HepG2 (cell line): Measurements from ENCODE around the gene HACD2. TPM values are rescaled to one million over a fixed set of nuclear protein-coding genes. Genes with fewer than 3 reads are reported as not detected.

Source experiments
- ATAC-seq: fragments of 200-7000 bp; cut with Tn5 transposase; 3 replicates; pipeline ENCODE4 v1.9.1; 2020; ENCODE audit warnings: mild to moderate bottlenecking, moderate library complexity
- BruUV-seq: library from RNA; stranded (reverse); fragments of 400-500 nt; replicated peaks from 2 replicates; lab custom pipeline; 2021; lab: Mats Ljungman, UMichigan
- CTCF ChIA-PET: fragments of 300-600 bp; formaldehyde crosslinking; extraction: SDS; loops from one replicate; lab custom pipeline; 2021; ENCODE audit warnings: low total read pairs, inconsistent platforms, low intra/inter-chr PET ratio; lab: Yijun Ruan, JAX
- POLR2A ChIA-PET: fragments of 350-600 bp; sonication (Branson Sonifier 250); formaldehyde crosslinking; loops from one replicate; lab custom pipeline; 2020; ENCODE audit warnings: antibody characterized with exemption, inconsistent platforms; lab: Yijun Ruan, JAX
- DNase-seq: peaks from one replicate; pipeline ENCODE4 v3.0.0-alpha.2; 2015; ENCODE audit warnings: low spot score
- FAIRE-seq: peaks from 3 replicates; lab custom pipeline; 2011; peaks lifted over from hg19 to GRCh38; lab: Jason Lieb, UNC
- H2AFZ ChIP-seq: one replicate; pipeline ENCODE4 v1.6.1; 2011; ENCODE audit warnings: low read length, inconsistent platforms
- H3K27ac ChIP-seq: fragments of 300-600 bp; 3 replicates; pipeline ENCODE4 v1.8.0; 2011; ENCODE audit warnings: mixed run types, mild to moderate bottlenecking, mixed read lengths, low read length, inconsistent platforms; ENCODE audit not compliant: insufficient read depth; ENCODE audit errors: extremely low read length
- H3K27me3 ChIP-seq, 2 experiments: fragments of 200-600 bp in 1 of 2; 2 replicates in 1 of 2; 3 replicates in 1 of 2; pipeline versions ENCODE4 v1.6.0 to v1.8.0; 2011; ENCODE audit warnings: low read length in 2 of 2, mild to moderate bottlenecking in 2 of 2, moderate library complexity in 2 of 2, inconsistent platforms in 1 of 2; ENCODE audit not compliant: insufficient read depth in 2 of 2, control insufficient read depth in 1 of 2
- H3K36me3 ChIP-seq, 2 experiments: fragments of 200-600 bp in 1 of 2; replicated peaks in 1 of 2; 2 replicates in 1 of 2; 3 replicates in 1 of 2; pipeline versions ENCODE4 v1.5.1 to v1.8.0; 2011; ENCODE audit warnings: low read length in 2 of 2, inconsistent platforms in 1 of 2; ENCODE audit not compliant: insufficient read depth in 2 of 2, control insufficient read depth in 1 of 2
- H3K4me1 ChIP-seq: 2 replicates; pipeline ENCODE4 v1.5.1; 2012; ENCODE audit warnings: low read length, inconsistent platforms; ENCODE audit not compliant: insufficient read depth
- H3K4me2 ChIP-seq: 2 replicates; pipeline ENCODE4 v1.6.0; 2011; ENCODE audit warnings: low read depth, low read length, inconsistent platforms
- H3K4me3 ChIP-seq, 3 experiments: fragments of 200-600 bp in 1 of 3; sonication (generic), shearing (Covaris generic) in 1 of 3; replicated peaks in 1 of 3; 2 replicates each; pipeline ENCODE4 v1.5.1; 2011 to 2016; ENCODE audit warnings: low read length in 3 of 3, inconsistent platforms in 2 of 3, low read depth in 2 of 3, mild to moderate bottlenecking in 2 of 3, control low read depth in 1 of 3, mixed read lengths in 1 of 3; ENCODE audit not compliant: insufficient read depth in 1 of 3
- H3K79me2 ChIP-seq: one replicate; pipeline ENCODE4 v1.6.1; 2011; ENCODE audit warnings: low read length, inconsistent platforms; ENCODE audit not compliant: insufficient read depth
- H3K9ac ChIP-seq: 2 replicates; pipeline ENCODE4 v1.6.0; 2011; ENCODE audit warnings: mild to moderate bottlenecking, low read depth, low read length, inconsistent platforms; ENCODE audit not compliant: insufficient read depth
- H3K9me3 ChIP-seq: 2 replicates; pipeline ENCODE4 v1.5.1; 2012; ENCODE audit warnings: mild to moderate bottlenecking, low read length
- H4K20me1 ChIP-seq: 2 replicates; pipeline ENCODE4 v1.6.0; 2011; ENCODE audit warnings: inconsistent platforms, mild to moderate bottlenecking, low read length, moderate library complexity; ENCODE audit not compliant: insufficient read depth
- CENPT ChIP-seq: sonication (generic); formaldehyde crosslinking; IDR thresholded peaks from 2 replicates; pipeline ENCODE4 v1.8.0; 2022; ENCODE audit warnings: low read depth, mild to moderate bottlenecking, moderate library complexity, missing genetic modification reagents
- ISL2 ChIP-seq: sonication (generic); formaldehyde crosslinking; IDR thresholded peaks from 2 replicates; pipeline ENCODE4 v1.5.0; 2020; ENCODE audit warnings: missing genetic modification reagents
- NBN ChIP-seq: fragments of 450-650 bp; conservative IDR thresholded peaks from 2 replicates; pipeline ENCODE4 v1.6.1; 2017
- PAX8 ChIP-seq: sonication (generic); formaldehyde crosslinking; IDR thresholded peaks from 2 replicates; pipeline ENCODE4 v1.8.0; 2022; ENCODE audit warnings: mild to moderate bottlenecking, missing genetic modification reagents, borderline replicate concordance
- PHB2 ChIP-seq: fragments of 450-650 bp; IDR thresholded peaks from 2 replicates; pipeline ENCODE4 v1.6.1; 2018; ENCODE audit not compliant: partially characterized antibody
- POLR2AphosphoS2 ChIP-seq: IDR thresholded peaks from 2 replicates; pipeline ENCODE4 v1.6.1; 2011; ENCODE audit warnings: low read depth, low read length, improper control_type of control experiment
- SIN3B ChIP-seq: fragments of 150-350 bp; IDR thresholded peaks from 2 replicates; pipeline ENCODE4 v1.6.1; 2014; ENCODE audit warnings: low read length
- TAF1 ChIP-seq: sonication (generic); formaldehyde crosslinking; IDR thresholded peaks from 2 replicates; pipeline ENCODE4 v1.4.0; 2020; ENCODE audit warnings: missing genetic modification reagents
- ZNF432 ChIP-seq: sonication (generic); formaldehyde crosslinking; IDR thresholded peaks from 2 replicates; pipeline ENCODE4 v1.5.0; 2020; ENCODE audit warnings: missing genetic modification reagents, mild to moderate bottlenecking, borderline replicate concordance
- ZNF501 ChIP-seq: sonication (generic); formaldehyde crosslinking; IDR thresholded peaks from 2 replicates; pipeline ENCODE4 v1.5.1; 2020; ENCODE audit warnings: mild to moderate bottlenecking, moderate library complexity, missing genetic modification reagents
- ZNF546 ChIP-seq: sonication (generic); formaldehyde crosslinking; conservative IDR thresholded peaks from 2 replicates; pipeline ENCODE4 v1.8.1; 2023; ENCODE audit warnings: mild to moderate bottlenecking, missing genetic modification reagents
- ZNF589 ChIP-seq: sonication (generic); formaldehyde crosslinking; conservative IDR thresholded peaks from 2 replicates; pipeline ENCODE4 v1.8.0; 2022; ENCODE audit warnings: mild to moderate bottlenecking, moderate library complexity, missing genetic modification reagents
- ZNF766 ChIP-seq: sonication (generic); formaldehyde crosslinking; IDR thresholded peaks from 2 replicates; pipeline ENCODE4 v1.5.0; 2020; ENCODE audit warnings: missing genetic modification reagents, borderline replicate concordance
- WGBS: methylation state at CpG from one replicate; pipeline ENCODE4 v1.1.6; 2017; ENCODE audit warnings: low lambda C conversion rate; 5-methylcytosine and 5-hydroxymethylcytosine counted together
- in situ Hi-C: cut with HindIII; loops from 2 replicates; pipeline ENCODE4 v1.10.0; 2017; ENCODE audit warnings: low pct_unique_long_range_greater_than_20kb; ENCODE audit not compliant: extremely low pct_ligation_motif_present
- intact Hi-C: fragments of 100-400 bp; cut with micrococcal nuclease; formaldehyde crosslinking; loops from one replicate; pipeline ENCODE4 v1.10.0; 2022; ENCODE audit not compliant: unreplicated experiment
- polyA plus RNA-seq, 8 experiments: library from polyadenylated mRNA; depleted of rRNA in 3 of 8; stranded (reverse) in 7 of 8; unstranded in 1 of 8; fragments of >200 nt; fragmentation: Illumina TruSeq in 4 of 8; extraction: Trizol in 4 of 8; gene quantifications; 2 replicates each; pipeline versions ENCODE4 v1.2.1 to v1.2.3, GENCODE V29; 2011 to 2016; ENCODE audit warnings: low read depth in 4 of 8, missing spikeins in 1 of 8, mixed read lengths in 1 of 8; ENCODE audit not compliant: insufficient read depth in 1 of 8
- total RNA-seq, 5 experiments: library from RNA; depleted of rRNA; stranded (reverse); fragments of >200 nt; fragmentation: Illumina TruSeq; extraction: Trizol; gene quantifications; 2 replicates each; pipeline ENCODE4 v1.2.3, GENCODE V29; 2016; ENCODE audit warnings: low read depth in 1 of 5
- TF ChIP-seq, protein P1 (sequence below): sonication (generic); formaldehyde crosslinking; IDR thresholded peaks from 2 replicates; pipeline ENCODE4; 2020; ENCODE audit warnings: missing genetic modification reagents, mild to moderate bottlenecking, borderline replicate concordance
- TF ChIP-seq, protein P2 (sequence below): sonication (generic); formaldehyde crosslinking; IDR thresholded peaks from 2 replicates; pipeline ENCODE4 v1.9.0; 2021; ENCODE audit warnings: missing genetic modification reagents, mild to moderate bottlenecking, borderline replicate concordance

HACD2 gene
- total and polyA plus RNA-seq, 2 of the 13 experiments (the other 11 are each of a cell fraction or from before 2014, with no cell fraction given), result 47.0 to 50.4 TPM

DNA sequence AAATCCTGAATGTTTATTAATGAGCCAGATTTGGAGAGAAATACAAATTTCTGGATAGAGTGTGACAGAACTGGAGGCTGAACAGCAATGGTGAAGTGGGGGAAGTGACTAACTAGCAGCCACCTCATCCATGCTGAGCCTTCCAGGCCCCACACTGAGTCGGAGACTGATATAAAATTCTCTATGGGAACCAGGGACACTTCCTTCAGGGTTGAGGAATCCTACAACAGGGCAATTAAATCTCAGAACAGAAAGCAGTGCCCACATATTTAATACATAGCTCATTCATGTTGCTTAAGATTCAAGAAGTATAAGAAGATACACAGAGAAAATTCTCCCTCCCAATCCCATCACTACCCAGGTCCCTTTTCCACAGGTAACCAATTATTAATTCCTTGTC is 49.3 kb downstream of the HACD2 start:
- POLR2A ChIA-PET, result no interaction called here
- H4K20me1 ChIP-seq, result no peaks in the 10 kb centered on the region
- intact Hi-C loops, result no loop called here
- H3K4me3 ChIP-seq, result no peak overlapping the region
- no peak overlapping the region for H3K9ac ChIP-seq
- 100% methylated on average over 1 of the region's 1 CpG for WGBS
- peaks cover 23% of the 10 kb centered on the region for H3K79me2 ChIP-seq
- H3K36me3 ChIP-seq, result peaks cover 3 to 15% of the 10 kb centered on the region in 2 experiments; a peak in 2 of 5 replicates
- BruUV-seq, result no TSS peak
- ATAC-seq, result no peak
- TF ChIP-seq POLR2AphosphoS2, result no peak
- TF ChIP-seq ISL2 (CRISPR knock-in tag), result no peak
- no peak for TF ChIP-seq PAX8
- no peak for TF ChIP-seq NBN
- TF ChIP-seq CENPT, result no peak
- no peak for TF ChIP-seq ZNF546
- no peak for TF ChIP-seq TAF1 (CRISPR knock-in tag)
- TF ChIP-seq ZNF589, result no peak
- TF ChIP-seq, all 625 proteins: peak for 0
- DNase-seq, result no peak
- CTCF ChIA-PET, result no interaction called here
- Histone ChIP-seq H3K27me3 (no peaks in the 10 kb centered on the region), H3K4me2 (no peak overlapping the region), H3K9me3 (no peaks in the 10 kb centered on the region), H2AFZ (no peak overlapping the region), H3K4me1 (no peaks in the 10 kb centered on the region), H3K27ac (no peak overlapping the region)
- FAIRE-seq, result no peak
- in situ Hi-C loops, result no loop called here

DNA sequence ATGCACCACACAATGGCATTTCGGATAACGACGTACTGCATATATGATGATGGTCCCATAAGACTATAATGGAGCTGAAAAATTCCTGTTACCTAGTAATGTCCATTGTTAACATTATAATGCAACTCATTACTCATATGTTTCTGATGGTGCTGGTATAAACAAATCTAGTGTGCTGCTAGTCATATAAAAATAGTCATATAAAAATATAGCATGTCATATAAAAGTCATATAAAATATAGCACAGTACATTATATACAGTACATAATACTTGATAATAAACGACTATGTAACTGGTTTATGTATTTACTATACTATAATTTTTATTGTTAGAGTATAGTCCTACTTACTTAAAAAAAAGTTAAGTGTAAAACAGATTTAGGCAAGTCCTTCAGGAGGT is 50.6 kb downstream of the HACD2 start:
- intact Hi-C loops (no loop called here), in situ Hi-C loops (no loop called here)
- no peak for DNase-seq
- Histone ChIP-seq H3K9ac (no peak overlapping the region), H3K4me3 (no peak overlapping the region), H3K36me3 (peaks cover 3 to 15% of the 10 kb centered on the region in 2 experiments; a peak in 2 of 5 replicates), H3K9me3 (no peaks in the 10 kb centered on the region), H3K27ac (no peak overlapping the region), H3K4me1 (no peaks in the 10 kb centered on the region), H3K4me2 (no peak overlapping the region), H3K79me2 (peaks cover 23% of the 10 kb centered on the region), H4K20me1 (no peaks in the 10 kb centered on the region), H3K27me3 (no peaks in the 10 kb centered on the region), H2AFZ (no peak overlapping the region)
- FAIRE-seq, result no peak
- BruUV-seq, result no TSS peak
- no peak for ATAC-seq
- 85% methylated on average over 4 of the region's 4 CpGs for WGBS
- CTCF ChIA-PET, result no interaction called here
- POLR2A ChIA-PET, result no interaction called here
- TF ChIP-seq ZNF501 (CRISPR knock-in tag), result no peak
- TF ChIP-seq ZNF432 (CRISPR knock-in tag), result no peak
- no peak for TF ChIP-seq SIN3B
- TF ChIP-seq, protein P1, sequence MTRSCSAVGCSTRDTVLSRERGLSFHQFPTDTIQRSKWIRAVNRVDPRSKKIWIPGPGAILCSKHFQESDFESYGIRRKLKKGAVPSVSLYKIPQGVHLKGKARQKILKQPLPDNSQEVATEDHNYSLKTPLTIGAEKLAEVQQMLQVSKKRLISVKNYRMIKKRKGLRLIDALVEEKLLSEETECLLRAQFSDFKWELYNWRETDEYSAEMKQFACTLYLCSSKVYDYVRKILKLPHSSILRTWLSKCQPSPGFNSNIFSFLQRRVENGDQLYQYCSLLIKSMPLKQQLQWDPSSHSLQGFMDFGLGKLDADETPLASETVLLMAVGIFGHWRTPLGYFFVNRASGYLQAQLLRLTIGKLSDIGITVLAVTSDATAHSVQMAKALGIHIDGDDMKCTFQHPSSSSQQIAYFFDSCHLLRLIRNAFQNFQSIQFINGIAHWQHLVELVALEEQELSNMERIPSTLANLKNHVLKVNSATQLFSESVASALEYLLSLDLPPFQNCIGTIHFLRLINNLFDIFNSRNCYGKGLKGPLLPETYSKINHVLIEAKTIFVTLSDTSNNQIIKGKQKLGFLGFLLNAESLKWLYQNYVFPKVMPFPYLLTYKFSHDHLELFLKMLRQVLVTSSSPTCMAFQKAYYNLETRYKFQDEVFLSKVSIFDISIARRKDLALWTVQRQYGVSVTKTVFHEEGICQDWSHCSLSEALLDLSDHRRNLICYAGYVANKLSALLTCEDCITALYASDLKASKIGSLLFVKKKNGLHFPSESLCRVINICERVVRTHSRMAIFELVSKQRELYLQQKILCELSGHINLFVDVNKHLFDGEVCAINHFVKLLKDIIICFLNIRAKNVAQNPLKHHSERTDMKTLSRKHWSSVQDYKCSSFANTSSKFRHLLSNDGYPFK (CRISPR knock-in tag), result no peak
- TF ChIP-seq PHB2, result no peak
- TF ChIP-seq, protein P2, sequence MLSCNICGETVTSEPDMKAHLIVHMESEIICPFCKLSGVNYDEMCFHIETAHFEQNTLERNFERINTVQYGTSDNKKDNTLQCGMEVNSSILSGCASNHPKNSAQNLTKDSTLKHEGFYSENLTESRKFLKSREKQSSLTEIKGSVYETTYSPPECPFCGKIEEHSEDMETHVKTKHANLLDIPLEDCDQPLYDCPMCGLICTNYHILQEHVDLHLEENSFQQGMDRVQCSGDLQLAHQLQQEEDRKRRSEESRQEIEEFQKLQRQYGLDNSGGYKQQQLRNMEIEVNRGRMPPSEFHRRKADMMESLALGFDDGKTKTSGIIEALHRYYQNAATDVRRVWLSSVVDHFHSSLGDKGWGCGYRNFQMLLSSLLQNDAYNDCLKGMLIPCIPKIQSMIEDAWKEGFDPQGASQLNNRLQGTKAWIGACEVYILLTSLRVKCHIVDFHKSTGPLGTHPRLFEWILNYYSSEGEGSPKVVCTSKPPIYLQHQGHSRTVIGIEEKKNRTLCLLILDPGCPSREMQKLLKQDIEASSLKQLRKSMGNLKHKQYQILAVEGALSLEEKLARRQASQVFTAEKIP (CRISPR knock-in tag), result no peak
- no peak for TF ChIP-seq ZNF766 (CRISPR knock-in tag)
